Glutamatergic neuron (in vitro differentiated cells): ENCODE data around the gene ADCY5. TPM values are rescaled to one million over a fixed set of nuclear protein-coding genes. Genes with fewer than 3 reads are reported as not detected.

Experiments
- DNase-seq: peaks from one replicate; pipeline ENCODE4 v3.0.0; 2022
- H3K27ac Mint-ChIP-seq: one replicate; pipeline ENCODE4 v1.8.0; 2020; ENCODE audit warnings: mild to moderate bottlenecking, mixed read lengths, inconsistent platforms; ENCODE audit not compliant: unreplicated experiment
- H3K27me3 Mint-ChIP-seq: one replicate; pipeline ENCODE4 v1.8.0; 2020; ENCODE audit warnings: mild to moderate bottlenecking, moderate library complexity, mixed read lengths, inconsistent platforms; ENCODE audit not compliant: unreplicated experiment
- H3K36me3 Mint-ChIP-seq: one replicate; pipeline ENCODE4 v1.8.0; 2020; ENCODE audit warnings: mild to moderate bottlenecking, mixed read lengths, inconsistent platforms; ENCODE audit not compliant: unreplicated experiment
- H3K4me1 Mint-ChIP-seq: one replicate; pipeline ENCODE4 v1.8.0; 2020; ENCODE audit warnings: mild to moderate bottlenecking, low read depth, mixed read lengths, inconsistent platforms; ENCODE audit not compliant: unreplicated experiment
- H3K4me3 Mint-ChIP-seq: one replicate; pipeline ENCODE4 v1.8.0; 2020; ENCODE audit warnings: mild to moderate bottlenecking, mixed read lengths, inconsistent platforms; ENCODE audit not compliant: unreplicated experiment
- H3K9me3 Mint-ChIP-seq: one replicate; pipeline ENCODE4 v1.8.0; 2020; ENCODE audit warnings: mild to moderate bottlenecking, moderate library complexity, mixed read lengths, inconsistent platforms; ENCODE audit not compliant: unreplicated experiment
- total RNA-seq: library from RNA; stranded (reverse); fragmentation: NEBNext Ultra II Directional; extraction: Animal tissue kit (Norgen Biotek cat#: 25700); gene quantifications from one replicate; pipeline ENCODE4 v1.2.1, GENCODE V29; 2021; ENCODE audit not compliant: unreplicated experiment
- TF ChIP-seq, protein P1 (sequence below): fragments of 200-600 bp; sonication (generic); IDR thresholded peaks from one replicate; pipeline ENCODE4 v1.5.0; 2021; ENCODE audit not compliant: partially characterized antibody, unreplicated experiment

Gene ADCY5
- total RNA-seq, 1 donor from 2014 or later: 2.1 TPM

DNA sequence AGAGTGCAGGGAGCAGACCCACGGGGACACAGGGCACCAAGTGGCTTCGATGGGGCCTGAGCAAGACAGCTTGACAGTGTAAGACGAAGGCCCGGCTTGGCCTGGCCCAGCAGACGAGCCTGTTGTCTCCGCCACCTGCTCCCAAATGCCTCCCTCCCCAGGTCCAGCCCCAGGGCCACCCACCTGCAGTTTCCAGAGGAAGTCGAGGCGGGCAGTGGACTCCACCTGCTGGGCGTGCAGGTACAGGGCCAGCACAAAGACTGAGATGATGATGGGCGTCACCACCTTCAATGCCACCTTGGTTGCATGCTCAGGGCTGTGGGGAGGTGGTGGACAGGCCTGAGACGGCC is 153.0 kb downstream of the ADCY5 start:
- peaks cover 12% of the 10 kb centered on the region for H3K36me3 Mint-ChIP-seq
- no peak overlapping the region for H3K27ac Mint-ChIP-seq
- H3K9me3 Mint-ChIP-seq: peaks cover 4% of the 10 kb centered on the region
- TF ChIP-seq, protein P1, sequence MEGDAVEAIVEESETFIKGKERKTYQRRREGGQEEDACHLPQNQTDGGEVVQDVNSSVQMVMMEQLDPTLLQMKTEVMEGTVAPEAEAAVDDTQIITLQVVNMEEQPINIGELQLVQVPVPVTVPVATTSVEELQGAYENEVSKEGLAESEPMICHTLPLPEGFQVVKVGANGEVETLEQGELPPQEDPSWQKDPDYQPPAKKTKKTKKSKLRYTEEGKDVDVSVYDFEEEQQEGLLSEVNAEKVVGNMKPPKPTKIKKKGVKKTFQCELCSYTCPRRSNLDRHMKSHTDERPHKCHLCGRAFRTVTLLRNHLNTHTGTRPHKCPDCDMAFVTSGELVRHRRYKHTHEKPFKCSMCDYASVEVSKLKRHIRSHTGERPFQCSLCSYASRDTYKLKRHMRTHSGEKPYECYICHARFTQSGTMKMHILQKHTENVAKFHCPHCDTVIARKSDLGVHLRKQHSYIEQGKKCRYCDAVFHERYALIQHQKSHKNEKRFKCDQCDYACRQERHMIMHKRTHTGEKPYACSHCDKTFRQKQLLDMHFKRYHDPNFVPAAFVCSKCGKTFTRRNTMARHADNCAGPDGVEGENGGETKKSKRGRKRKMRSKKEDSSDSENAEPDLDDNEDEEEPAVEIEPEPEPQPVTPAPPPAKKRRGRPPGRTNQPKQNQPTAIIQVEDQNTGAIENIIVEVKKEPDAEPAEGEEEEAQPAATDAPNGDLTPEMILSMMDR: no peak
- no peaks in the 10 kb centered on the region for H3K4me1 Mint-ChIP-seq
- H3K27me3 Mint-ChIP-seq: peaks cover 6% of the 10 kb centered on the region
- no peak overlapping the region for H3K4me3 Mint-ChIP-seq
- DNase-seq: no peak

DNA sequence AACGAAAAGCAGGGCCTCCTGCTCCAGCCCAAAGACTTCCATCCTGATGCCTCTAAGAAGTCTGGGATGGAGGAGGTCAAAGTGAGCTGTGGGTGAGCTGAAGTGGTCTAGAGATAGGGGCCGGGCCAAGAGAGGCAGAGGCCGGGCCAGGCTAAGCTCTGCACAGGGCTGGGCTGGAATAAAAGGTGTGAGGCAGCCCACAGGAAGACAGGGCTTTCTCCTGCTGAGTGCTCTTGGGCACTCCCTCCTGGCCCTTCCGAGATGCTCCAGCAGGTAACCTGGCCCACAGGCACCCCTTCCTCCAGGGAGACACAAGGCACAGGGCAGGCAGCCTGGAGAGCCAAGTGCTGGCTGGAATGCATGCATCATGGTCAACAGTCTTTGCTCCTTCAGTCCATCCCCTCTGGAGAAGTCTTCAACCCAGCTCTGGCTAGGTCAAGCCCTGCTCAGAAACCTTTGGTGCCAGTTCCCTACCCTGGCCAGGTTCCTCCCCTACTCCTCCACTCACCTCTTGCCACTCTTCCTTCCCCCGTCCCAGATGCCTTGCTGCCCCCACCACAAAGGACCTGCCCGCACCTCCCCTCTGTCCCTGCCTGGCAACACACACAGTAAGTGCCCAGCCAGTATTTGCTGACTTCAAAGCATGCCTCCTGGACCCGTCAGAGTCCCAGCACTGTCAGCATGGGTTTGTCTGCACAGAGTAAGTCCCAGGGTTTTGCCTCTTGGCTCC is 153.6 kb downstream of the ADCY5 start:
- no peak for DNase-seq
- H3K27me3 Mint-ChIP-seq: peaks cover 6% of the 10 kb centered on the region
- TF ChIP-seq, protein P1: no peak
- H3K4me3 Mint-ChIP-seq: no peak overlapping the region
- H3K4me1 Mint-ChIP-seq: no peaks in the 10 kb centered on the region
- peaks cover 12% of the 10 kb centered on the region for H3K36me3 Mint-ChIP-seq
- H3K9me3 Mint-ChIP-seq: peaks cover 4% of the 10 kb centered on the region
- no peak overlapping the region for H3K27ac Mint-ChIP-seq

DNA sequence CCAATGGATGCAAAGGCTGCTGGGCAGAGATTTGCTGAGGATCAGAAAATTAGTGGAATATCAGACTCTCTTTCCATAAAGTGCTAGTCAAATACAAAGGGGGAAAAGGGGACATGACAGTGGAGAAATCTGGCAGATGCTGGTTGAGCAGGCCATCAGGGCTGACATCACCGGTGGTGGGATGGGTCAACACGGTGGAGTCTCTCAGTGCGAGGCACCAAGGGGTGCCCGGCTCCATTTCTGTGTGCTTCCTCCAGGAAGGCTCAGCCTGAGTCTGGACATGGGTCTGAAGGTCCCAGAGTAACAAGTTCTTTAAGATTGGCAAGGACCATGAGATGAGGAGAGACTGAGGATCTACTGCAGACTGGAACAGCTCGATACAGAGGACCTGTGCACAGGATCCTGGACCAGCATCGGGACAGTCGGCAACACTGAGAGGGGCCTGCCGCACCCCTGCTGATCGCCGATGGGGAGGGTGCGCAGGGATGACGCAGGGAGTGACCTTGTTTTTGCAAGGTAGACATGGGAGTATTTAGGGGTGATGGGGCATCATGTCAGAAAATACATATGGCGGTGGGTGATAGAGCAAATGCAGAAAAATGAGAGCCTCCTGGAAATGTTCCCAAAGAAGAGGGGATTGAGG is 154.5 kb downstream of the ADCY5 start:
- Mint-ChIP-seq H3K4me1 (no peaks in the 10 kb centered on the region), H3K9me3 (peaks cover 4% of the 10 kb centered on the region), H3K4me3 (no peak overlapping the region), H3K27me3 (peaks cover 6% of the 10 kb centered on the region), H3K27ac (no peak overlapping the region), H3K36me3 (peaks cover 19% of the 10 kb centered on the region)
- no peak for DNase-seq
- TF ChIP-seq, protein P1: no peak

DNA sequence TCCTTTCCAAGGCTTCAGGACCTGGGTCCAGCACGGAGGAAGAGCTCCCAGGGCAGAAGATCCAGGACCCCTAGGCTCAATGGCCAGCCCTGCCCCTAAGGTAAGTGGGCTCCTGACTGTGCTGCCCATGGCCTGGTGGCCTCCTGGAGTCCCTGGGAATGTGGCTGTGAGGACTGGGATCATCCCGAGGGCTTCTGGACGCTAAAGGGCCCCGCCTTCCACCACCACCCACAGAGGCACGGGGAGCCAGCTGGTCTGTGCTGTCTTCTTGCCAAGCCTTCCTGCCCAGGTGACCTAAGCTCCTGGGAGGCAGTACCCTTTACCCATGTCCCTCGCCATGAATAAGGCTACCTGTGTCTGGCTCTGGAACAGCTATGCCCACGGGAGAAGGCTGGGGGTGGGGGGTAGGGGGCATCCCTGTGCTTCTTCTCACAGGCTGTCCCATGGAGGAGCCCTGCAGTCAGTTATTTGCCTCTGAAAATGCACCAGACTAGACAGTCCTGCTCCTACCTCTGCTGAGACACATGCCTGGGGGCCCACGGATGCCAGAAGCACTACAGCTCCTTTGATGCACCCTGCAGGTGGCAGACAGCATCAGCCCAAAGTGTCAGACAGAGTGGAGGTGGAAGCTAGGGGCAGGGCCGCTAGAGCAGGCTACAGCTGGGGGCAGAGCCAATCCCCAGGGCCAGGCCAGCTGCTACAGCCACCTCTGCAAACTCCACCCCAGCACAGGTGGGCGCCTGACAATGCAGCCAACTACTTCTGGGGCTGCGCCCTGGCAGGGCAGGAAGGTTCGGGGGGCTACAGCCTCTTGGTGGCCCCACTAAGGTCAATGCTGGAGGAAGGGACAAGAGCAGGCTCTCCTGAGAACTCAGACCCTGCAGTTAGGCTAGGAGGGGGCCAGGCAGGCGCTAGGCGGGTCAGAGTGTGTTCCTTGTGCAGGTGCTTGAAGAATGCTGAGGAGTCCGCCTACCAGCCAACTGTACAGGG is 156.3 kb downstream of the ADCY5 start:
- H3K36me3 Mint-ChIP-seq: peaks cover 19% of the 10 kb centered on the region
- H3K4me1 Mint-ChIP-seq: peaks cover 5% of the 10 kb centered on the region
- H3K27ac Mint-ChIP-seq: no peak overlapping the region

More for the DNA sequence above, 156.3 kb downstream of the ADCY5 start:
- Mint-ChIP-seq H3K4me3 (no peak overlapping the region), H3K9me3 (peaks cover 4% of the 10 kb centered on the region), H3K27me3 (peaks cover 6% of the 10 kb centered on the region)
- TF ChIP-seq, protein P1: no peak
- DNase-seq: no peak
